NCI-H510A treated with DMSO at 0.1 percent for 48 hours (cell line): ENCODE measurements around the gene S100A4.
"Not testable (repeated sequence)": the region's sequence is repeated elsewhere in the genome, so short reads cannot be mapped to it uniquely, and the experiment has no call there.

ENCODE experiments used
- DNase-seq: peaks from one replicate; lab custom pipeline; 2025; lab: John Stamatoyannopoulos, UW

Gene S100A4

GRCh38 chr1:153533689-153534201, 11.9 kb downstream of the S100A4 start:
- DNase-seq: no peak

DNA sequence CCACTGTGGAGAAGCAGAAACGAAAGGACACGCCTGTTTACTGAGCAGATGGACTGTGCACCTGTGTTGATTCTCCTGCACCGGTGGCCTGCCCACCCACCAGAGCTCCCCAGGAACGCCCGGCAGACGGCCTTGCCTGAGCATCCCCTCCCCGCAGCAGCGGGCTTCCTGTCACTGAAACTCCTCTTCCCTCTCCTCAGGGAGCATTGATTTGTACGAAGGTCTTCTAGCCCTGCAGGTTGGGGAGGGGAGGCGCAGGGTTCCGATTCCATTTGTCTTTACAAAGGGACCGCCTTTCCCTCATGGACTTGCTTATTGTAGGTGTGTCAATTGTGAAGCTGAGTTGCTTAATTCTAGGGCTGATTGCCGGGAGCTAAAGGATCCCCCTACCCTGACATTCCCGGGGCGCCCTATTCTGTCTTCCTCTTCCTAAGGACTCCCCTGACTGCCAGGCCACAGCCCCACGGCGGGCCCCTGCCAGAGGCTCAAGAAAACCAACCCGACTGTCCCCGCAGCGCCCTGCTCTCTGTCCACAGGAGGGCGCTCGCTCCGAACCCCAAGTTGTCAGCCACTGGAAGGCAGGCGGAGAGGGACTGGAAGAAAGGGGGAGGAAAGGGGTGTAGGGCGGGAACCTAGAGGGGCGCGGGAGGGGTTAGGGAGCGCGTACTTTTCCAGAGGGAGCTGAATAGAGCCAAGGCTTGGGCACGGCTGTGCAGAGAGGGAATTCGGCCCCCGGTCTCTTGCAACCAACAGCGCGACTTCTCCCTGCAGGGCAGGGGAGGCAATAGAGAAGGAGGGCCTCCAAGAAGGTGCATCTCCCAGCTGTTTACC, 12.6 kb downstream of the S100A4 start:
- peak; percentile 81 for DNase-seq

DNA sequence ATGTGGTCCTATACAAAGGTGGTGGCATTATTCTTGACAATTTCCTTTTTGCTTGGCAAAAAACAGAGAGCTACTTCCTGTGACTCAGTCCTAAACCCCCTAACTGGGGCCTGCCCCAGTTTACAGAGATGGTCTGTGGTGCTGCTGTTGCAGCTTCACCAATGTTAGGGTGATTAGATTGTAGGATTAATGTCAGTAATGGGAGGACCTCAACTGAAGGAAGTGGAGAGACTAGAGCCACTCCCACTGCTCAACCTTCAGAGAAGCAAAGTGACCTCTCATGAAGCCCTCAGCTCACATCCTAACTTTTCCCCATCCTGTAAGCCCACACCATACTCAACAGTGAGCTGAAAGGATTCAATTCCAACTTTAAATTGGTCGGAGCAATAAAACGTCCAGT, 13.4 kb downstream of the S100A4 start:
- no peak for DNase-seq

GRCh38 chr1:153531638-153532037, 14.0 kb downstream of the S100A4 start:
- no peak for DNase-seq

DNA sequence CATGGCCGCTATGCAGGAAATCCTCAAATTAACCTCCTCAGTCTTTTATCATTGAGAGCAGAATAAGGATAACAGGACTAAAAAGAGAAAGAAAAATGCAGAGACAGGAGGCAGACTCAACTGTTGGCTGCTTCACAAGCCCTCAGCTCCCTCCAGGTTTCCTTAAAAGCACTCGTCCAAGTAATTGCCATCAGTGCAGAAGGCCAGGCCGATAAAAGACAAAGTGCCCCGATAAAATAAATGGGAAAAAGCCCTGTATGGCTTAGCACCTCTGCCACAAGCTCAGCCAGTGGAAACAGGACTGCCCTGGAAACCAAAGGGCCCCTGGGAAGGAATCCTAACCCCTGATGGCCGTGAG, 17.9 kb downstream of the S100A4 start:
- DNase-seq: no peak

GRCh38 chr1:153527023-153527682, 18.5 kb downstream of the S100A4 start:
- no peak for DNase-seq

DNA sequence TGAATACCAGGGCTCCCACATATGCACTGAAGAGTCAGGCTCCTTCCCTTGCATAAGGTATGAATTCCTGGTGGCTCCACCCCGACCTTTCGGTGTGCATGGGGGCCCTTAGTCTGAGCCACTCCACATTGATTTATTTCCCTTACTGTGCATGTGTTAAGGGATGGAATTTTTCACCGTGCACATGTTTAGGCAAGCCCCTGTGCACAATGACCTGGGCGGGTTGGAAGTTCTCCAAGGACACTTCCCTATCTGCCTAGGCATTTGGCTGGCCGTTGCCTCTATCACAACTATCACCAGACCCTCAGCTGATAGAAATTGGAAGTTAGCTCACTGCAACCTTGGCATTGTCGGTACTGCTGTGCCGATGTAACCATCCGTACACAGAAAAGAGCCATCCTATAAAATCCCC, 19.5 kb downstream of the S100A4 start:
- DNase-seq: peak; percentile 30

DNA sequence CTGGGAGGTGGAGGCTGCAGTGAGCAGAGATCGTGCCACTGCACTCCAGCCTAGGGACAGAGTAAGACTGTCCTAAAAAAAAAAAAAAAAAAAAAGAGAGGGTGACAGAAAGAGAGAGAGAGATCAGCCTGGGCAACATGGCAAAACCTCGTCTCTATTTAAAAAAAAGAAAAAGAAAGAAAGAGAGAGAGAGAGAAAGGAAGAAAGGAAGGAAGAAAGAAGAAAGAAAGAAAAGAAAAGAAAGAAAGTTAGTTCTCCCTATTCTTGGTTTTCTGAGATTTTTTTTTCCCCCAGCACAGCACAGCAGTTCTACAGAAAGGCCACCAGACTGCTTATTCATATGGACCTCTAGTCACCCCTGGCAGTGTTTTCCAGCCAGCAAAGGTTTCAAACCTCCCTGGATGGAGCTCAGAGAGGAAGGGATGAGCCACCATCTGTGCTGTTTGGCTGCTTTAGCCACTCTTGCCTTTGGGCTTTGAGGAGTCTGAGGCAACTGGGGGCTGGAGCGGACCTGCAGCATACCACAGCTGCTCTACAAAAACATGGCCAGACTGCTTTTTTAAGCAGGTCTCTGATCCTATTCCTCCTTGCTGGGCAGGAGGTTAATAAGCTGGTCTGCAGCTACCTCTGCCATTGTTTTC, 20.4 kb downstream of the S100A4 start:
- DNase-seq: no peak

DNA sequence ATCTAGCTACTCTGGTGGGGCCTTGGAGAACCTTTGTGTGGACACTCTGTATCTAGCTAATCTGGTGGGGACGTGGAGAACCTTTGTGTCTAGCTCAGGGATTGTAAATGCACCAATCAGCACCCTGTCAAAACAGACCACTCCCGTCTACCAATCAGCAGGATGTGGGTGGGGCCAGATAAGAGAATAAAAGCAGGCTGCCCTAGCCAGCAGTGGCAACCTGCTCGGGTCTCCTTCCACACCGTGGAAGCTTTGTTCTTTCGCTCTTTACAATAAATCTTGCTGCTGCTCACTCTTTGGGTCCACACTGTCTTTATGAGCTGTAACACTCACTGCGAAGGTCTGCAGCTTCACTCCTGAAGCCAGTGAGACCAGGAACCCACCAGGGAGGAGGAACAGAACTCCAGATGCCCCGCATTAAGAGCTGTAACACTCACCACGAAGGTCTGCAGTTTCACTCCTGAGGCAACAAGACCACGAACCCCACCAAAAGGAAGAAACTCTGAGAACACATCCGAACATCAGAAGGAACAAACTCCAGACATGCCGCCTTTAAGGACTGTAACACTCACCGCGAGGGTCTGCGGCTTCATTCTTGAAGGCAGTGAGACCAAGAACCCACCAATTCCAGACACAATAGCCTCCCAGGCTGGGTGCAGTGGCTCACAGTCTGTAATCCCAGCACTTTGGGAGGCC, 23.1 kb downstream of the S100A4 start:
- not testable (repeated sequence) for DNase-seq

DNA sequence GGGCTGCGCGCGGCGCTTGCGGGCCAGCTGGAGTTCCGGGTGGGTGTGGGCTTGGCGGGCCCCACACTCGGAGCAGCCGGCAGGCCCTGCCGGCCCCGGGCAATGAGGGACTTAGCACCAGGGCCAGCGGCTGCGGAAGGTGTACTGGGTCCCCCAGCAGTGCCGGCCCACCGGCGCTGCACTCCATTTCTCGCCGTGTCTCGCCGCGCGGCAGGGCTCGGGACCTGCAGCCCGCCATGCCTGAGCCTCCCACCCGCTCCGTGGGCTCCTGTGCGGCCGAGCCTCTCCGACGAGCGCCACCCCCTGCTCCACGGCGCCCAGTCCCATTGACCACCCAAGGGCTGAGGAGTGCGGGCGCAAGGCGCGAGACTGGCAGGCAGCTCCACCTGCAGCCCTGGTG, 23.8 kb downstream of the S100A4 start:
- DNase-seq: not testable (repeated sequence)

GRCh38 chr1:153520818-153521476, 24.7 kb downstream of the S100A4 start:
- DNase-seq: no peak

GRCh38 chr1:153520137-153520691, 25.4 kb downstream of the S100A4 start:
- DNase-seq: not testable (repeated sequence)

GRCh38 chr1:153519242-153519641, 26.4 kb downstream of the S100A4 start:
- DNase-seq: no peak

- DNase-seq: peak; percentile 73
Observed at GRCh38 chr1:153515504-153516394, 29.9 kb downstream of the S100A4 start.

DNA sequence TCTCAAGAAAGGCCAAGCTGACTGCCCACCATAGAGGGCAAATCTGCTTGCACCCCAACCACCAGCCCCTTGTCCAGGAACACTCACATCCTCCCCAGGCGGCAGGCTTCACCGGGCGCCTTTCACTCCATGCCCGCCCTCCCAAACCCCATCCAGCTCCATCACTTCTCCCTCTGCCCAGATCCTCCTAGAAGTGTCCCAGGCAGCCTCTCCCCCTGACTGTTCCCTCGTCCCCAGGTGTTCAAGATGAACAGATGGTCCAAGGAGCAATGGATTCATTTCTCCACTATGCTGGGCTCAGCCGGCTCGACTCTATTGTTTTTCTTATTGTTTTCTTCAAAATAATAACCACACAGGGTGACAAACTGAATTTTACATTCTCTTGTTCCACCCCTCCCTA, 31.9 kb downstream of the S100A4 start:
- DNase-seq: no peak

DNA sequence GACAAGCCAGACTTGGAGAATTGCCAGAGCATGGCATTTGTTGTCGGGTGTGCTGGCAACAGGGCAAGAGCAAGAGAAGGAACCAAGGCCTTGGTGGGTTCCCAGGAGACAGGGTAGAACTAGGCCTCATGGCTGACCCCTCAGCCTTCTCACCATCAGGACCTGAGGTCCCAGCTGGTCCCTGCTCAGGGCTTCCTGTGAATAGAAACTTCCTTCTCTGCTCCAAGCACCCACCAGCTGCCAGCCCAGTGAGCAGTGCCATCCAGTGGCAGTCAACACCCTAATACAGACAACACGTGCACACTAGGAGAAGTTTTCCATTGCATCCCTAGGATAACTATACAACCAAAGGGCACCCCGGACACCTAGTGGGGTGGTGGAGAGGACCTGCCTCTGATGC, 32.6 kb downstream of the S100A4 start:
- no peak for DNase-seq

- peak; percentile 86 for DNase-seq
Observed at GRCh38 chr1:153510984-153511410, 34.6 kb downstream of the S100A4 start.

GRCh38 chr1:153509729-153510354, 35.8 kb downstream of the S100A4 start:
- peak; percentile 47 for DNase-seq

- no peak for DNase-seq
Observed at GRCh38 chr1:153509036-153509435, 36.6 kb downstream of the S100A4 start.
